A549 (cell line): ENCODE results near the gene GMIP. TPM values are rescaled to one million over a fixed set of nuclear protein-coding genes. Genes with fewer than 3 reads are reported as not detected.

Source experiments
- ATAC-seq, 2 experiments: fragments of 200-7000 bp in 1 of 2; fragments of >200 bp in 1 of 2; cut with Nextera tagmentation in 1 of 2; cut with Tn5 transposase in 1 of 2; 3 replicates each; pipeline versions ENCODE4 v1.8.0 to v1.9.1; 2018 to 2020; ENCODE audit warnings: mild to moderate bottlenecking in 1 of 2, moderate library complexity in 1 of 2
- CTCF ChIA-PET: fragments of 300-600 bp; sonication (Branson Sonifier 250); formaldehyde crosslinking; extraction: SDS; loops from one replicate; lab custom pipeline; 2021; ENCODE audit warnings: antibody characterized with exemption, inconsistent platforms; lab: Yijun Ruan, JAX
- POLR2A ChIA-PET: fragments of 350-600 bp; formaldehyde crosslinking; extraction: SDS; loops from one replicate; lab custom pipeline; 2021; ENCODE audit warnings: antibody characterized with exemption, inconsistent platforms; lab: Yijun Ruan, JAX
- DNase-seq, 2 experiments: peaks; one replicate each; pipeline versions ENCODE4 v3.0.0 to v3.0.0-alpha.2; 2011 to 2016; ENCODE audit warnings: low read depth in 1 of 2, low spot score in 1 of 2
- FAIRE-seq: peaks from 2 replicates; lab custom pipeline; 2011; peaks lifted over from hg19 to GRCh38; lab: Jason Lieb, UNC
- H3K27ac ChIP-seq, 2 experiments: fragments of >200 bp; sonication (Bioruptor Twin); formaldehyde crosslinking; 3 replicates each; pipeline ENCODE4 v1.5.1; 2016 to 2017
- H3K4me1 ChIP-seq: fragments of >200 bp; sonication (Bioruptor Twin); formaldehyde crosslinking; 3 replicates; pipeline ENCODE4 v1.6.1; 2016
- H3K4me2 ChIP-seq: fragments of >200 bp; sonication (Bioruptor Twin); formaldehyde crosslinking; 3 replicates; pipeline ENCODE4 v1.6.1; 2016
- H3K4me3 ChIP-seq: fragments of >200 bp; sonication (Bioruptor Twin); formaldehyde crosslinking; 3 replicates; pipeline ENCODE4 v1.5.1; 2016
- H3K9me3 ChIP-seq: fragments of >200 bp; sonication (Bioruptor Twin); formaldehyde crosslinking; 3 replicates; pipeline ENCODE4 v1.6.1; 2016
- ATOH8 ChIP-seq: fragments of 250-450 bp; sonication (Bioruptor Pico); IDR thresholded peaks from 2 replicates; pipeline ENCODE4 v1.5.0; 2020; ENCODE audit warnings: low read depth, mild to moderate bottlenecking, moderate library complexity
- BCL3 ChIP-seq: fragments of >200 bp; sonication (Bioruptor Twin); formaldehyde crosslinking; IDR thresholded peaks from 3 replicates; pipeline ENCODE4 v1.6.1; 2016
- CBX2 ChIP-seq: fragments of 200-600 bp; sonication (generic); IDR thresholded peaks from 2 replicates; pipeline ENCODE4 v1.6.1; 2016; ENCODE audit warnings: low read depth, mild to moderate bottlenecking, borderline replicate concordance
- CEBPB ChIP-seq, 2 experiments: fragments of >200 bp in 1 of 2; sonication (Bioruptor Twin) in 1 of 2; formaldehyde crosslinking in 1 of 2; IDR thresholded peaks; 2 replicates each; pipeline ENCODE4 v1.6.1; 2012 to 2016
- CHD2 ChIP-seq: fragments of 150-350 bp; IDR thresholded peaks from 2 replicates; pipeline ENCODE4 v1.6.1; 2014; ENCODE audit warnings: low read length; ENCODE audit not compliant: partially characterized antibody
- CHD4 ChIP-seq: fragments of 200-600 bp; sonication (generic); IDR thresholded peaks from 2 replicates; pipeline ENCODE4 v1.6.1; 2016; ENCODE audit warnings: antibody characterized with exemption, mild to moderate bottlenecking, borderline replicate concordance
- CTCF ChIP-seq: fragments of >200 bp; sonication (Bioruptor Twin); formaldehyde crosslinking; IDR thresholded peaks from 3 replicates; pipeline ENCODE4 v1.5.1; 2016
- E2F6 ChIP-seq: IDR thresholded peaks from 2 replicates; pipeline ENCODE4 v1.6.1; 2012; ENCODE audit warnings: low read depth, borderline replicate concordance
- EHF ChIP-seq: fragments of 250-450 bp; sonication (Bioruptor Pico); IDR thresholded peaks from 2 replicates; pipeline ENCODE4 v1.5.0; 2020; ENCODE audit warnings: mild to moderate bottlenecking
- EP300 ChIP-seq, 2 experiments: fragments of >200 bp; sonication (Bioruptor Twin); formaldehyde crosslinking; IDR thresholded peaks; 2 replicates in 1 of 2; 3 replicates in 1 of 2; pipeline ENCODE4 v1.6.1; 2016 to 2017
- ESRRA ChIP-seq: fragments of 150-350 bp; IDR thresholded peaks from 2 replicates; pipeline ENCODE4 v1.6.1; 2014; ENCODE audit warnings: mild to moderate bottlenecking, low read length, borderline replicate concordance
- HES2 ChIP-seq: fragments of >200 bp; sonication (Bioruptor Twin); formaldehyde crosslinking; IDR thresholded peaks from 2 replicates; pipeline ENCODE4 v1.6.1; 2016
- HOXA7 ChIP-seq: fragments of 250-450 bp; sonication (Bioruptor Pico); IDR thresholded peaks from 2 replicates; pipeline ENCODE4 v1.5.0; 2020; ENCODE audit warnings: mild to moderate bottlenecking, moderate library complexity
- KDM5A ChIP-seq: fragments of 200-600 bp; sonication (generic); IDR thresholded peaks from 2 replicates; pipeline ENCODE4 v1.6.1; 2016; ENCODE audit warnings: antibody characterized with exemption, mild to moderate bottlenecking
- MAFK ChIP-seq: fragments of 450-650 bp; IDR thresholded peaks from 2 replicates; pipeline ENCODE4 v1.6.1; 2014; ENCODE audit not compliant: partially characterized antibody
- NR3C1 ChIP-seq: fragments of >200 bp; sonication (Bioruptor Twin); formaldehyde crosslinking; IDR thresholded peaks from 3 replicates; pipeline ENCODE4 v1.6.1; 2017
- RARB ChIP-seq: fragments of 250-450 bp; sonication (Bioruptor Pico); IDR thresholded peaks from 2 replicates; pipeline ENCODE4 v1.8.0; 2021; ENCODE audit warnings: mild to moderate bottlenecking, moderate library complexity
- RCOR1 ChIP-seq: fragments of 150-350 bp; IDR thresholded peaks from 2 replicates; pipeline ENCODE4 v1.6.1; 2014; ENCODE audit warnings: antibody characterized with exemption, low read length, low read depth
- REST ChIP-seq: fragments of 200-600 bp; sonication (generic); IDR thresholded peaks from 2 replicates; pipeline ENCODE4 v1.6.1; 2016; ENCODE audit warnings: antibody characterized with exemption, mild to moderate bottlenecking, moderate library complexity
- RFX5 ChIP-seq: fragments of 450-650 bp; IDR thresholded peaks from 2 replicates; pipeline ENCODE4 v1.7.1; 2014; ENCODE audit warnings: antibody characterized with exemption, mild to moderate bottlenecking, moderate library complexity
- SMC3 ChIP-seq: fragments of >200 bp; sonication (Bioruptor Twin); formaldehyde crosslinking; IDR thresholded peaks from 3 replicates; pipeline ENCODE4 v1.6.1; 2018; ENCODE audit warnings: inconsistent platforms
- USF2 ChIP-seq: fragments of 450-650 bp; IDR thresholded peaks from 2 replicates; pipeline ENCODE4 v1.6.1; 2014; ENCODE audit warnings: antibody characterized with exemption
- ZNF302 ChIP-seq: fragments of 250-450 bp; sonication (Bioruptor Pico); IDR thresholded peaks from 2 replicates; pipeline ENCODE4 v1.9.0; 2021; ENCODE audit warnings: inconsistent platforms, mild to moderate bottlenecking, moderate library complexity
- WGBS: methylation state at CpG from one replicate; pipeline ENCODE4 v1.1.6; 2017; ENCODE audit errors: missing lambda C conversion rate; 5-methylcytosine and 5-hydroxymethylcytosine counted together
- polyA plus RNA-seq, 4 experiments: library from polyadenylated mRNA; depleted of rRNA in 3 of 4; stranded (reverse); fragments of >200 nt; fragmentation: RNase III in 1 of 4; extraction: RNeasy Plus Mini Kit Qiagen cat#74134 plus additional on column Dnase treatment in 1 of 4; gene quantifications; 2 replicates in 3 of 4; 3 replicates in 1 of 4; pipeline ENCODE4 v1.2.3, GENCODE V29; 2011 to 2017

The GMIP gene
- polyA plus RNA-seq, 2 of the 4 experiments (the other 2 are of a cell fraction) = 1.4 to 4.1 TPM

- Histone ChIP-seq H3K27ac (no peak overlapping the region), H3K4me1 (no peaks in the 10 kb centered on the region), H3K4me2 (no peak overlapping the region), H3K9me3 (peaks cover 69% of the 10 kb centered on the region), H3K4me3 (no peak overlapping the region)
- CTCF ChIA-PET = no interaction called here
- FAIRE-seq = no peak
- no peak for ATAC-seq
- DNase-seq = no peak
- 88% methylated on average over 6 of the region's 7 CpGs for WGBS
- TF ChIP-seq CHD2 = no peak
- TF ChIP-seq REST = no peak
- no peak for TF ChIP-seq EP300 (IDR thresholded peaks at IDR 0.05)
- no peak for TF ChIP-seq ZNF302
- TF ChIP-seq CBX2 = no peak
- no peak for TF ChIP-seq MAFK
- no peak for TF ChIP-seq HES2
- no peak for TF ChIP-seq E2F6
- no peak for TF ChIP-seq RARB (CRISPR knock-in tag)
- no peak for TF ChIP-seq ESRRA
- TF ChIP-seq CTCF = no peak
- TF ChIP-seq HOXA7 (CRISPR knock-in tag) = no peak
- TF ChIP-seq EHF (CRISPR knock-in tag) = no peak
- no peak for TF ChIP-seq RCOR1
- no peak for TF ChIP-seq CEBPB (IDR thresholded peaks at IDR 0.05)
- no peak for TF ChIP-seq USF2
- no peak for TF ChIP-seq BCL3
- no peak for TF ChIP-seq KDM5A
- no peak for TF ChIP-seq NR3C1
- POLR2A ChIA-PET = no interaction called here
Measured at GRCh38 chr19:19677579-19677978, 34.1 kb upstream of the GMIP start.

- H3K4me2 ChIP-seq = no peak overlapping the region
- no peak overlapping the region for H3K4me3 ChIP-seq
- H3K9me3 ChIP-seq = peaks cover 51% of the 10 kb centered on the region
- peaks cover 4% of the 10 kb centered on the region; the same call in 1 of the 3 replicates for H3K4me1 ChIP-seq
- 90% methylated on average over 6 of the region's 6 CpGs for WGBS
- no peak for TF ChIP-seq SMC3
- no peak for TF ChIP-seq ATOH8
- no peak for TF ChIP-seq ZNF302
- no peak for TF ChIP-seq RFX5
- TF ChIP-seq CHD4 = no peak
- TF ChIP-seq, all 56 proteins: peak for 0
- ATAC-seq (no peak), DNase-seq (no peak), FAIRE-seq (no peak)
- CTCF ChIA-PET = no interaction called here
- POLR2A ChIA-PET = no interaction called here
- no peak overlapping the region for H3K27ac ChIP-seq
Measured at GRCh38 chr19:19674315-19674714, 30.9 kb upstream of the GMIP start.
